Vagina (tissue), 2 donors: ENCODE measurements around the gene TSHZ1.

Experiments used
- POLR2A ChIP-seq, 2 donors: fragments of 450-650 bp; IDR thresholded peaks; one replicate each; pipeline ENCODE4 v1.6.1; 2017; ENCODE audit warnings: antibody characterized with exemption in 2 of 2, mild to moderate bottlenecking in 2 of 2, moderate library complexity in 2 of 2
- POLR2AphosphoS5 ChIP-seq, 2 donors: sonication (generic); formaldehyde crosslinking; IDR thresholded peaks; one replicate each; pipeline ENCODE4 v1.9.0; 2017; ENCODE audit warnings: antibody characterized with exemption in 2 of 2, mild to moderate bottlenecking in 2 of 2, low read depth in 1 of 2; ENCODE audit not compliant: insufficient read depth in 1 of 2

- TF ChIP-seq POLR2A (IDR thresholded peaks at IDR 0.05) (no peak), POLR2AphosphoS5 (IDR thresholded peaks at IDR 0.05; ENCODE audit: insufficient read depth in 1 of 2, low read depth in 1 of 2) (no peak)
Measured at GRCh38 chr18:75173738-75174137, 36.9 kb upstream of the TSHZ1 start.
